Measurements from ENCODE around the gene NAGK.

GRCh38 chr2:71069376-71069775 is 928 bp downstream of the NAGK start:
- TF ChIP-seq POLR2AphosphoS5 (IDR thresholded peaks at IDR 0.05; ENCODE audit: low read depth) (no peak), CTCF (IDR thresholded peaks at IDR 0.05; ENCODE audit: insufficient read depth, low read length) (no peak)

Measured in HL-60 (cell line).